Measurements from ENCODE around the gene IPO4.

GRCh38 chr14:24178399-24179178, 10.0 kb downstream of the IPO4 start:
- TF ChIP-seq CTCF (IDR thresholded peaks at IDR 0.05; ENCODE audit: low read depth, low read length, poor library complexity, severe bottlenecking) (no peak), EZH2phosphoT487 (IDR thresholded peaks at IDR 0.05; ENCODE audit: borderline replicate concordance, low read length) (no peak)

Measured in DOHH2 (cell line).